Skeletal muscle tissue (tissue), 4 donors: ENCODE results near the gene TMEM239. TPM values are rescaled to one million over a fixed set of nuclear protein-coding genes. Genes with fewer than 3 reads are reported as not detected.
A peak's percentile ranks its signal among the peaks of the same experiment; 100 is the strongest.

Experiments
- H3K27ac ChIP-seq: one replicate; pipeline ENCODE4 v1.7.0; 2013; ENCODE audit warnings: mild to moderate bottlenecking, low read depth, low read length, inconsistent platforms
- H3K27me3 ChIP-seq, 3 donors: one replicate each; pipeline ENCODE4 v1.7.0; 2013; ENCODE audit warnings: low read length in 3 of 3; ENCODE audit not compliant: control insufficient read depth in 3 of 3, insufficient read depth in 3 of 3
- H3K36me3 ChIP-seq, 3 donors: one replicate each; pipeline ENCODE4 v1.7.0; 2013; ENCODE audit warnings: low read length in 3 of 3; ENCODE audit not compliant: control insufficient read depth in 3 of 3, insufficient read depth in 3 of 3
- H3K4me1 ChIP-seq, 3 donors: one replicate each; pipeline ENCODE4 v1.7.0; 2013; ENCODE audit warnings: low read length in 3 of 3, mild to moderate bottlenecking in 3 of 3; ENCODE audit not compliant: control insufficient read depth in 3 of 3, insufficient read depth in 3 of 3
- H3K4me3 ChIP-seq, 3 donors: one replicate each; pipeline ENCODE4 v1.7.0; 2013; ENCODE audit warnings: low read length in 3 of 3
- H3K9ac ChIP-seq, 3 donors: one replicate each; pipeline ENCODE4 v1.7.0; 2013; ENCODE audit warnings: low read length in 3 of 3, mild to moderate bottlenecking in 3 of 3, moderate library complexity in 2 of 3, low read depth in 1 of 3
- H3K9me3 ChIP-seq, 3 donors: one replicate each; pipeline ENCODE4 v1.7.0; 2013; ENCODE audit warnings: low read length in 3 of 3; ENCODE audit not compliant: control insufficient read depth in 3 of 3
- total RNA-seq: library from RNA; depleted of rRNA; stranded (reverse); fragments of >200 nt; gene quantifications from one replicate; pipeline ENCODE4 v1.2.3, GENCODE V29; 2014
- donor health status: Osteomylitis.

TMEM239 gene
- total RNA-seq, 1 donor from 2014 or later, result not detected

GRCh38 chr20:2840967-2841531 lies 24.9 kb downstream of the TMEM239 start:
- Histone ChIP-seq H3K4me3 (peak overlapping the region; percentile 90 to 95 (median 95)), H3K27ac (peak overlapping the region; percentile 74), H3K9me3 (no peaks in the 10 kb centered on the region), H3K4me1 (peaks cover 13 to 21% (median 18%) of the 10 kb centered on the region in 3 donors), H3K9ac (peak overlapping the region; percentile 83 to 90 (median 88)), H3K27me3 (no peaks in the 10 kb centered on the region), H3K36me3 (peaks cover 7 to 16% (median 15%) of the 10 kb centered on the region in 3 donors)

- peaks cover 0 to 5% (median 0%) of the 10 kb centered on the region in 3 donors for H3K36me3 ChIP-seq
- H3K27me3 ChIP-seq, result no peaks in the 10 kb centered on the region
- H3K27ac ChIP-seq, result no peak overlapping the region
- no peak overlapping the region for H3K9ac ChIP-seq
- no peaks in the 10 kb centered on the region for H3K9me3 ChIP-seq
- H3K4me1 ChIP-seq, result peaks cover 7 to 9% (median 8%) of the 10 kb centered on the region in 3 donors
- H3K4me3 ChIP-seq, result no peak overlapping the region
These were observed 29.4 kb downstream of the TMEM239 start for GRCh38 chr20:2845607-2846006.

- H3K27me3 ChIP-seq, result no peaks in the 10 kb centered on the region
- H3K9ac ChIP-seq, result no peak overlapping the region
- no peaks in the 10 kb centered on the region for H3K9me3 ChIP-seq
- H3K4me1 ChIP-seq, result peaks cover under 1 to 1% (median under 1%) of the 10 kb centered on the region in 3 donors
- H3K27ac ChIP-seq, result no peak overlapping the region
- no peak overlapping the region for H3K4me3 ChIP-seq
- peaks cover 0 to 5% (median 0%) of the 10 kb centered on the region in 3 donors for H3K36me3 ChIP-seq
These were observed 30.5 kb downstream of the TMEM239 start for GRCh38 chr20:2846698-2847097.

DNA sequence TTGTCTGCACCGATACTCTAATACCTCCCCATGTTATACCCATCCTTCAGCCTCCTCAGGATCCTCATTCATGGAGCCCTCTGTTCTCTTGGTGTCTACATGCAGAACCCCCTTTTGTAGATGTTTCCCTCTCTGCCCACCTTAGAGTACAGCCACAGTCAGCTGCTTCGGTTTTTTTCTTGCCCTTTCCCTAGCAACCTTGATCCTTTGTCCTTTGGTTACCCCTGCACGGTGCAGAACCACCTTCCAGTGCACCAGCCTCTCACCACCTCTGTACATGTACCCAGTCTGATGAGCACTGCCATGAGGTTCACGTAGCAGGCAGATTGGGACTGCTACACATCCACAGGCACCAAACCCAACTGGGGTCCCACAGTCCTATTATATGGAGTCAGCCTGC lies 31.6 kb downstream of the TMEM239 start:
- H3K27ac ChIP-seq, result no peak overlapping the region
- H3K4me3 ChIP-seq, result no peak overlapping the region
- H3K9me3 ChIP-seq, result no peaks in the 10 kb centered on the region

GRCh38 chr20:2849529-2849928 lies 33.4 kb downstream of the TMEM239 start:
- Histone ChIP-seq H3K27me3 (no peaks in the 10 kb centered on the region), H3K4me3 (no peak overlapping the region), H3K27ac (no peak overlapping the region), H3K9me3 (no peaks in the 10 kb centered on the region), H3K36me3 (peaks cover 0 to 4% (median 0%) of the 10 kb centered on the region in 3 donors), H3K4me1 (peaks cover 0 to 3% (median 0%) of the 10 kb centered on the region in 3 donors), H3K9ac (no peak overlapping the region)

More for the DNA sequence above, 31.6 kb downstream of the TMEM239 start:
- Histone ChIP-seq H3K36me3 (peaks cover 0 to 5% (median 0%) of the 10 kb centered on the region in 3 donors), H3K9ac (no peak overlapping the region), H3K27me3 (no peaks in the 10 kb centered on the region), H3K4me1 (peaks cover 0 to 3% (median 0%) of the 10 kb centered on the region in 3 donors)

GRCh38 chr20:2851086-2851485 lies 34.9 kb downstream of the TMEM239 start:
- Histone ChIP-seq H3K9ac (no peak overlapping the region), H3K4me1 (peaks cover 0 to 3% (median 0%) of the 10 kb centered on the region in 3 donors), H3K9me3 (no peaks in the 10 kb centered on the region), H3K27ac (no peak overlapping the region), H3K36me3 (peaks cover 0 to 2% (median 0%) of the 10 kb centered on the region in 3 donors), H3K4me3 (no peak overlapping the region), H3K27me3 (no peaks in the 10 kb centered on the region)

DNA sequence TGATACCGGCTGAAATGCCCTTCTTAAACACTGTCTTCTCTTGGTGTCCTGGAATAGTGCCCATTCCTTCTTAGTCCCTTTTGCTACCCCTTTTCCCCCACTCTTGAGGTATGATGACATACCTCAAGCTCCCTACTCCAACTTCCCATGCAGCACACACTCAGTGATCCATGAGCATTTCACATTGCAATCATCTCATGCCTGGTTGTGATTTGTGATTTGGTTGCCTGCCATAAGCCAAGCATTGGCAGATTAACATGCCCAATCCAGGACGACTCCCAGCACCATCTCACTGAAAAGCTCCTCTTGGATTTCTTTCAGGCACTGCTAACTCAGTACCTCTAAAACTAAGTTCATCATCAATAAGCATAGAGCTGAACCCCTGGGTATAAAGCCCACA lies 42.4 kb downstream of the TMEM239 start:
- Histone ChIP-seq H3K9me3 (no peaks in the 10 kb centered on the region), H3K4me3 (no peak overlapping the region), H3K27me3 (no peaks in the 10 kb centered on the region), H3K27ac (no peak overlapping the region), H3K36me3 (peaks cover 21 to 26% (median 21%) of the 10 kb centered on the region in 3 donors), H3K4me1 (peaks cover 5 to 13% (median 10%) of the 10 kb centered on the region in 3 donors), H3K9ac (no peak overlapping the region)

DNA sequence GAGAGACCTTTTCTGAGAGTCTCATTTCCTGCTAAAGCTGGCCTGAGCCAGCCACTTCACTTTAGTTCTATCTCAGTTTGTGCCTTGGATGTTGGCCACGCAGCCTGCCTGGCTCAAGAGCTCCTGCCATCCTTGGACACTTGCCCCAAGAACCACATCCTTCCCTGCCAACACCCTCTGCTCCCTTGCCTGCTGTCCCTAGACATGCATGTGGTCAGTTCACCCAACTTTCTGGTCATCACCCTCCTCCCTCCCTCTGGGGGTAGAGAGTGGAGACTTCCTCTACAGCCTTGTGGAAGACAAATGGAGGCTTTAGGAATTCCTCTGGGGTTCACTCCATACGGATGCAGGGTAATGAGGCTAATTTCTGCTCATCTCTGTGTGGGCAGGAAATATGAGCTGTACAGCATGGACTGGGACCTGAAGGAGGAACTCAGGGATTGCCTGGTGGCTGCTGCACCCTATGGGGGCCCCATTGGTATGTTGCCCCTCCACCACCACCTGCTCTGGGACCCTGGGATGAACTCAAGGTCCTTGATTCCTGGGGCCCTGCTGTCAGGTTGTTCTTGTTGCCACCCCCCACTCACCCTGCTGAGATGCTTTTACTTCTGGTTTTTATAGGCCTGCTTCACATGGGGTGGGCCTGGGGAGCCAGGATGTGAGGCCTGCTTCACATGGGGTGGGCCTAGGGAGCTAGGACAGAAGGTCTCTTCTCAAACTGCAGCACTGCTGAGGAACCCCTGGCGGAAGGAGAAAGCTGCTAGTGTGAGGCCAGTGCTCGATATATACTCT lies 43.4 kb downstream of the TMEM239 start:
- Histone ChIP-seq H3K4me1 (peaks cover 5 to 13% (median 10%) of the 10 kb centered on the region in 3 donors), H3K27me3 (no peaks in the 10 kb centered on the region), H3K9ac (peak overlapping the region in 2 of 3 donors; percentile 7 to 16), H3K4me3 (no peak overlapping the region), H3K9me3 (no peaks in the 10 kb centered on the region), H3K27ac (no peak overlapping the region), H3K36me3 (peaks cover 28 to 34% (median 29%) of the 10 kb centered on the region in 3 donors)

DNA sequence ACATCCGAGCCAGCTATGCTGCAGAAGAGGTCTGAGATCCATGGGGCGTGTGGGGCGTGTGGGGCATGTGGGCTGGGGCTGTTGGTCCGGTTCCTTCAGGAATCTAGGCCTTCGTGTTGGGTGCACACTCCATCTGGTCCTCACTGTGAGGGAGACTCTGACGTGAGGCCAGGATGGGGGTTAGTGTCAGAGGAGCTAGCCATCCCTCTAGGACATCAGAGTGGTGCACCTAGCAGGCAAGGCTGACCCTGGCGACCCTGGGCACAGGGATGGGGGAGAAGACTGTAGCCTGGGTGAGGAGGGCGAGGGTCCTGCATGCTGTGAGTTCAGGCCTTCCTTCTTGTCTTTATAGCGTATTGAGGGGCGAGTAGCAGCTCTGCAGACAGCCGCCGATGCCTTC lies 48.5 kb downstream of the TMEM239 start:
- Histone ChIP-seq H3K4me3 (no peak overlapping the region), H3K36me3 (peaks cover 45 to 53% (median 52%) of the 10 kb centered on the region in 3 donors), H3K4me1 (peaks cover 0 to 3% (median 2%) of the 10 kb centered on the region in 3 donors), H3K27ac (no peak overlapping the region), H3K9me3 (no peaks in the 10 kb centered on the region), H3K27me3 (no peaks in the 10 kb centered on the region), H3K9ac (no peak overlapping the region)

- H3K27me3 ChIP-seq, result no peaks in the 10 kb centered on the region
- no peaks in the 10 kb centered on the region for H3K4me1 ChIP-seq
- H3K9me3 ChIP-seq, result no peaks in the 10 kb centered on the region
- peaks cover 45 to 53% (median 52%) of the 10 kb centered on the region in 3 donors for H3K36me3 ChIP-seq
- H3K4me3 ChIP-seq, result no peak overlapping the region
- H3K27ac ChIP-seq, result no peak overlapping the region
- no peak overlapping the region for H3K9ac ChIP-seq
These were observed 48.9 kb downstream of the TMEM239 start for GRCh38 chr20:2865101-2865500.
